HG03060 (cell line): ENCODE measurements around the gene KSR1.

Experiments used
- ATAC-seq: cut with Tn5 transposase; IDR thresholded peaks from one replicate; pipeline ENCODE4 v1.9.1; 2021; ENCODE audit warnings: low read depth, moderate number of reproducible peaks; ENCODE audit not compliant: unreplicated experiment

The KSR1 gene

DNA sequence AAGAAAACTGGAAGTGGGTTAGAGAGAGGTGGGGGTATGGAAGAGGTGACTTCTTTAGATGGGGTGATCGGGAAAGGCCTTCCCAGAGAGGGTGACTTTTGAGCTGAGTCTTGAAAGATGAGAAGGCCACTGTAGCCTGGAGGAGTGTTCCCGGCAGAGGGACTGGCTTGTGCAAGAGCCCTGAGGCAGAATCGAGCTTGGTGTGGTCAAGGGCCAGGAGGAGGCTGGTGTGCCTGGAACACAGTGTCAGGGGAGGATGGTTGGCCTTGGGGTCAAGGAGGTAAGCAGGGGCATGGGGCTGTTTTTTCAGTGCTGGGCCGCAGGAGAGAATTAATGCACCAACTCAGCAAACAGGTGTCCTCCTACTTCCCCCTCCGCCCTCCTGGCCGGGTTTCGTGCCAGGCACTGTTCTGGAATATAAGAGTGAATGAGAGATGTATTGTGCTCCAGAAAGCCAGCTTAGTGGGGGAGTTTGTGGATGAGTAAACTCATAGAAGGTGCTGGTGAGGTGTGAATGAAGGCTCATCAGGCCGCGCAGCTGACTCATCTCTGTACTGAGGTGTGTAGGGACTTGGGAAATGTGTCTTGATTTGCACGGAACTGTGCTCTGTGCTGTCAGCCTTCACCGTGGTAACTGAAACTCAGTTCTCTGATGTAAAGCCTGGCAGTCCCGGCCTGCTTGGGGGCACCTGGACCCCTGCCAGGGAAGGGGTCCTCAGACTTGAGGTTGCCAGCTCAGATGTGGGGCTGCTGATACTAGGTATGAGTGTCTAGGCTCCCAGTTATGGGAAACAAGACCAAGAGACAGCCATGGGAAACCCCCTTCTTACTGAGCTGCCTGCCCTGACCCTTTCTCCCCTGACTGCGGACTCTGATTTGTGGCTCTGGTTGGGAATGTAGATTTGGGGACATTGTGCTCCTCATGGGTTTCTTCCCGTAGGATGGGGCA lies 15.3 kb downstream of the KSR1 start:
- ATAC-seq: peak; percentile 43

- no peak for ATAC-seq
These were observed 17.0 kb downstream of the KSR1 start for GRCh38 chr17:27473190-27473747.

DNA sequence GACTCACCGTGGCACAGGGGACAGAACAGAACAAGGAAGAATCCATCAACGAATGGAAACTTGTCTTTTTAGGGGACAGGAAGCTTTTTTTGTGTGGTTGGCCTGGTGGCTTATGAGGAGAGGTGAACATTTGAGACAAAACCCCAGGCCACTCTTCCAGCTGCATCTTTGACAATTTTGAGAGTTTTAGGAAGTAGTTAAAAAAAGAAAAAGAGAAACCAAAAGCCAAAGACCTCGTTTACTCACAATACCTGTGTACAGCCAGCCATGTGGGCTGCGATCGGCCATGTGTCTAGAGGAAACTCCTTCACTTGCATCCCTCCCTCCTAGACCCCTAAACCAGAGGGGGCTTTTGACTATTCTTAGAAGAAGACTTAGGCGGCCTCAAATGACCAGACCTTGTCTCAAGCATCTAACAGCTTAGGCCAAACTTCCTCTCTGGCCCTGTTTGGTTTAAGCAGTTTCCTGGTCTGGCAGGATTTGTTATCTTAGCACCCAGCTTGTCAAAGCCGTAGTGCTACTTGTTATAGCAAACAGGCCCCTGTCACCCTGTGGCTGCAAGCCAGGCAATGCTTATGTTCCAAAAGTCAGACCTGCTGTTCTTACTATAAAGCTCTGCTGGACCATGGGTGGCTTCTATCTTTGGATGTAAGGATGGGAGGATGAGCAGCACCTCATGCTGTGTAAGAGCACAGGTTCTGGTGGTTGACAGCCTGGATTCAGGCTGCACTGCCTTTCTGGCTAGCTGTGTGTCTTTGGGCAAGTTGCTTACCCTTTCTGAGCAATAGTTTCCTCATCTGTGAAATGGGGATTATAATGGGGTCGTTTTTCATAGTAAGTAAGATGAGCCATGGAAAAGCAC lies 17.7 kb downstream of the KSR1 start:
- peak; percentile 21 for ATAC-seq

- no peak for ATAC-seq
These were observed 18.9 kb downstream of the KSR1 start for GRCh38 chr17:27475070-27475673.

- no peak for ATAC-seq
These were observed 20.0 kb downstream of the KSR1 start for GRCh38 chr17:27475981-27476895.

GRCh38 chr17:27477050-27477888 lies 21.0 kb downstream of the KSR1 start:
- peak; percentile 29 for ATAC-seq

- ATAC-seq: no peak
These were observed 21.9 kb downstream of the KSR1 start for GRCh38 chr17:27477971-27478684.

- ATAC-seq: no peak
These were observed 22.8 kb downstream of the KSR1 start for GRCh38 chr17:27478901-27479538.

GRCh38 chr17:27479838-27480237 lies 23.6 kb downstream of the KSR1 start:
- ATAC-seq: no peak

- no peak for ATAC-seq
These were observed 24.5 kb downstream of the KSR1 start for GRCh38 chr17:27480699-27481098.

- no peak for ATAC-seq
These were observed 25.1 kb downstream of the KSR1 start for GRCh38 chr17:27481327-27481726.

GRCh38 chr17:27485125-27485524 lies 28.9 kb downstream of the KSR1 start:
- ATAC-seq: no peak

- ATAC-seq: no peak
These were observed 29.7 kb downstream of the KSR1 start for GRCh38 chr17:27485716-27486495.

DNA sequence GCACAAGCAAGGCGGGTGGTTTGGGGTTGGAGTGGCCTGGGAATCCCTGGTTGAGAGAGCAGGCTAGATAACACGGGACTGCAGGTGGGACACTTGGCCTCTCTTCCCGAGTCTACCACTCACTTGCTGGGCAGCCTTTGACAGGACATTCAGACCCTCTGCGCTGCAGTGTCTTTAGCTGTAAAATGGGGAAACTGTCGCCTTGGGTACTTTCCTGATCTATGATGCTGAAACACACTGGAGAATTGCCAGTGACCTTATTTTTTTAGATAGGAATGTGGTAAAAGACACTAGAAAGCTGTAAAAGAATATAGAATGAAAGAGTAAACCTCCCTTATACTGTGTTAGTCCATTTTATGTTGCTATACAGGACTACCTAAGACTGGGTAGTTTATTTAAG lies 30.5 kb downstream of the KSR1 start:
- ATAC-seq: no peak

DNA sequence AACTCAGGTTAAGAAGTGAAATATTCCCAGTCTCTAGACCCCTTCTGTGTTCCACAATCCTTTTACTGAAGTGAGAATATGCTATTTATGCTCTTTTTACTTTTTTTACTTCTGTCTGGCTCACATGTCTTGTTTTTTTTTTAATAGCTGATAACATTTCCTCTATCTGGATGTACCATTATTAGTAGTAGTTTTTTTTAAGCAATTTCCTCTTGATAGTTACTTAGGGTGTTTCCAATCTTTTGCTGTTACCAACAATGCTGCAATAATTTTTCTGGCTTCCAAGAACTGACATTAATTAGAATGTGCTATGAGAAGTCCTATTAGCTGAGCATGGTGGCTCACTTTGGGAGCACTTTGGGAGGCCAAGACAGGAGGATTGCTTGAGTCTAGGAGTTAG lies 32.0 kb downstream of the KSR1 start:
- no peak for ATAC-seq

DNA sequence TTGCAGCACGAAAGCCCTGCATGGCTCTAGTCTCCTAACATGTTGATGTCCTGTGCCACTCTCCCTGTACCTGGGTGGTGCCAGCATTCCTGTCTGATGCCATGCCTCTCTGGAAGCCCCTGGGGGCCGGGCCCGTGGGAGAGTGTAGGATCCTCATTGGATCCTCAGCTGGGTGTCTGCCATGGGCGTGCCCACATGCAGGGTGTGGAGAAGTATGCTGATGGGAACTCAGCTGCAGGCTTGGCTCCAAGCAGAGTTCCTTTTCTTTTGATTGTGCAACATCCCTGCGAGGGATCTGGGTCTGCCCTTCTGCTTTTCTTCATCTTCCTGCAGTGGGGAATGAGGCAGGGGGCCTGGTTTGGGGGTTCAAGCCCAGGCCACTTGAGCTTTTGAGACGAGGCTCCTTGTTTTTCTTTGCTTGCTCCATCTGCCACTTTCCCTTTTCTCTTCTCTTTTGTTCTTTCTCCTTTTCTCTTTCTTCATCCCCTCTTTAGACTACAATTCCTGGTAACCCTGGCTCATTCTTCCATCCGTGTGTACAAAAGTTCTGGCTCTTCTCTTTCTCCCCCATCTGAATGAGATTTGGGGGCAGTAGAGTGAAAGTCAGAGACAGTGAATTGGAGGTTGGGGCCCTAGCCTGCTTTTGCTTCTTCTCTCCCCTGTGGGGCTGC lies 32.9 kb downstream of the KSR1 start:
- ATAC-seq: no peak
